K562 (cell line): ENCODE measurements around the gene DDX5. TPM values are rescaled to one million over a fixed set of nuclear protein-coding genes. Genes with fewer than 3 reads are reported as not detected.

Source experiments
- HDAC6 ChIP-seq: IDR thresholded peaks from 2 replicates; pipeline ENCODE4 v1.6.1; 2012; ENCODE audit warnings: low read depth, mild to moderate bottlenecking, control low read depth, inconsistent platforms, low read length, moderate library complexity
- HINFP ChIP-seq: fragments of 450-650 bp; conservative IDR thresholded peaks from 2 replicates; pipeline ENCODE4 v1.6.1; 2016; ENCODE audit warnings: missing genetic modification characterization, low read depth, mild to moderate bottlenecking, control low read depth, missing compliant biosample characterization
- MCM2 ChIP-seq: fragments of 450-650 bp; IDR thresholded peaks from 2 replicates; pipeline ENCODE4 v1.6.1; 2017; ENCODE audit warnings: low read depth, mild to moderate bottlenecking
- NCOA2 ChIP-seq, 2 experiments: fragments of 450-650 bp; IDR thresholded peaks; 2 replicates each; pipeline ENCODE4 v1.6.1; 2018; ENCODE audit warnings: mild to moderate bottlenecking in 2 of 2, moderate library complexity in 1 of 2; ENCODE audit not compliant: partially characterized antibody in 2 of 2
- NCOR1 ChIP-seq: fragments of 450-650 bp; IDR thresholded peaks from 2 replicates; pipeline ENCODE4 v1.6.1; 2016; ENCODE audit warnings: mild to moderate bottlenecking, moderate library complexity
- RBM39 ChIP-seq: fragments of 200-400 bp; formaldehyde crosslinking; optimal IDR thresholded peaks from 2 replicates; pipeline ENCODE3; 2018; ENCODE audit warnings: low read depth, low read length
- RHOXF2B ChIP-seq: fragments of 250-450 bp; sonication (Bioruptor Pico); conservative IDR thresholded peaks from 2 replicates; pipeline ENCODE4 v1.5.1; 2021
- SIN3B ChIP-seq: fragments of 450-650 bp; IDR thresholded peaks from 2 replicates; pipeline ENCODE4 v1.6.1; 2017; ENCODE audit warnings: low read depth, mild to moderate bottlenecking, moderate library complexity
- SRF ChIP-seq, 2 experiments: fragments of 250-450, 450-650 bp in 1 of 2; sonication (Bioruptor Pico) in 1 of 2; sonication (generic) in 1 of 2; formaldehyde crosslinking; IDR thresholded peaks; 2 replicates each; pipeline versions ENCODE4 v1.5.0 to v1.5.1; 2020 to 2022; ENCODE audit warnings: mild to moderate bottlenecking in 1 of 2, missing genetic modification reagents in 1 of 2
- SRSF7 ChIP-seq: fragments of 200-400 bp; formaldehyde crosslinking; optimal IDR thresholded peaks from 2 replicates; pipeline ENCODE3; 2017; ENCODE audit warnings: mild to moderate bottlenecking, low read depth, low read length
- TEAD4 ChIP-seq, 2 experiments: sonication (generic) in 1 of 2; formaldehyde crosslinking in 1 of 2; IDR thresholded peaks; 2 replicates each; pipeline versions ENCODE4 v1.6.1 to v1.8.0; 2012 to 2022; ENCODE audit warnings: borderline replicate concordance in 1 of 2, inconsistent platforms in 1 of 2, low read length in 1 of 2, mild to moderate bottlenecking in 1 of 2, missing genetic modification reagents in 1 of 2
- THRA ChIP-seq: fragments of 450-650 bp; IDR thresholded peaks from 2 replicates; pipeline ENCODE4 v1.6.1; 2017; ENCODE audit warnings: mild to moderate bottlenecking, moderate library complexity
- THRAP3 ChIP-seq: fragments of 450-650 bp; IDR thresholded peaks from 2 replicates; pipeline ENCODE4 v1.6.1; 2016; ENCODE audit warnings: mild to moderate bottlenecking, inconsistent platforms, borderline replicate concordance
- ZBTB5 ChIP-seq: fragments of 450-650 bp; IDR thresholded peaks from 2 replicates; pipeline ENCODE4 v1.6.1; 2017; ENCODE audit warnings: antibody characterized with exemption
- ZNF232 ChIP-seq: sonication (generic); formaldehyde crosslinking; IDR thresholded peaks from 2 replicates; pipeline ENCODE4 v1.8.0; 2022; ENCODE audit warnings: mild to moderate bottlenecking, missing genetic modification reagents
- ZNF282 ChIP-seq: sonication (generic); formaldehyde crosslinking; IDR thresholded peaks from 2 replicates; pipeline ENCODE4 v1.8.1; 2023; ENCODE audit warnings: missing genetic modification reagents
- ZNF408 ChIP-seq: fragments of 250-450 bp; sonication (Bioruptor Pico); IDR thresholded peaks from 2 replicates; pipeline ENCODE4 v1.4.0; 2020; ENCODE audit warnings: low read depth, mild to moderate bottlenecking, moderate library complexity
- ZNF511 ChIP-seq: sonication (generic); formaldehyde crosslinking; IDR thresholded peaks from 2 replicates; pipeline ENCODE4 v1.8.0; 2022; ENCODE audit warnings: mild to moderate bottlenecking, missing genetic modification reagents
- ZNF584 ChIP-seq: fragments of 200-800 bp; sonication (Bioruptor generic); IDR thresholded peaks from 2 replicates; pipeline ENCODE4 v1.6.1; 2016; ENCODE audit warnings: low read depth, mild to moderate bottlenecking, missing genetic modification characterization, missing compliant biosample characterization
- ZSCAN29 ChIP-seq: fragments of 450-650 bp; IDR thresholded peaks from 2 replicates; pipeline ENCODE4 v1.6.1; 2017
- polyA plus RNA-seq, 8 experiments: library from polyadenylated mRNA; depleted of rRNA in 4 of 8; stranded (reverse) in 5 of 8; unstranded in 3 of 8; fragments of >200 nt; fragmentation: Nextera tagmentation in 2 of 8; fragmentation: Illumina TruSeq in 1 of 8; extraction: Ambion mirVana in 2 of 8; extraction: Trizol in 1 of 8; gene quantifications; 2 replicates each; pipeline versions ENCODE4 v1.2.1 to v1.2.3, GENCODE V29; 2011 to 2014; ENCODE audit warnings: inconsistent platforms in 1 of 8, missing spikeins in 1 of 8
- total RNA-seq, 7 experiments: library from RNA; depleted of rRNA in 6 of 7; stranded (reverse); fragments of >200 nt in 6 of 7; fragmentation: Illumina TruSeq in 2 of 7; extraction: Trizol in 2 of 7; gene quantifications; 2 replicates each; pipeline versions ENCODE4 v1.2.1 to v1.2.3, GENCODE V29; 2011 to 2021; ENCODE audit warnings: low replicate concordance in 1 of 7

The DDX5 gene
- total and polyA plus RNA-seq, 9 of the 15 experiments (the other 6 are each of a cell fraction or from before 2014, with no cell fraction given), result 306 to 1,639 (median 604) TPM

- TF ChIP-seq SRF (CRISPR knock-in tag; IDR thresholded peaks at IDR 0.05) (0 out of 4 replicates have a peak, but pooled peaks of 1 of the 2 experiments have one; percentile 48), ZNF408 (CRISPR knock-in tag) (no peak), ZBTB5 (peak; percentile 99), THRA (no peak), ZNF282 (CRISPR knock-in tag) (no peak), TEAD4 (IDR thresholded peaks at IDR 0.05; ENCODE audit: low read length) (no peak), TEAD4 (CRISPR knock-in tag; IDR thresholded peaks at IDR 0.05; ENCODE audit: borderline replicate concordance) (no peak), SIN3B (peak; percentile 52; the same call in 1 of the 2 replicates), NCOA2 (IDR thresholded peaks at IDR 0.05; ENCODE audit: partially characterized antibody in 2 of 2) (no peak), RHOXF2B (CRISPR knock-in tag) (no peak), HINFP (tag) (peak; percentile 100), ZNF511 (CRISPR knock-in tag) (peak; percentile 45; the same call in 1 of the 2 replicates), MCM2 (no peak), THRAP3 (no peak; the same call in 1 of the 2 replicates), SRSF7 (no peak), ZNF584 (CRISPR knock-in tag) (peak; percentile 76; the same call in 1 of the 2 replicates), HDAC6 (no peak), ZNF232 (peak; percentile 21; the same call in 1 of the 2 replicates), RBM39 (peak; percentile 29), NCOR1 (peak; percentile 33; the same call in 1 of the 2 replicates), ZSCAN29 (no peak)
Measured at GRCh38 chr17:64506576-64507412, 705 bp upstream of the DDX5 start, which contains the start of gene CEP95 (continued).
